ENCODE data around the gene USP47. TPM values are rescaled to one million over a fixed set of nuclear protein-coding genes. Genes with fewer than 3 reads are reported as not detected.

Gene USP47
- total RNA-seq, 1 donor from 2014 or later = 71.7 TPM

- H3K4me3 ChIP-seq = no peak overlapping the region
- no peaks in the 10 kb centered on the region for H3K9me3 ChIP-seq (ENCODE audit: low read depth)
- no peak overlapping the region for H2AFZ ChIP-seq (replicated peaks)
- H3F3A ChIP-seq (ENCODE audit: low read depth) = no peaks in the 10 kb centered on the region
- no peaks in the 10 kb centered on the region for H3K27me3 ChIP-seq
- peaks cover 6% of the 10 kb centered on the region for H3K27me3 Mint-ChIP-seq (ENCODE audit: insufficient read depth, low read depth)
- no peak overlapping the region for H3K4me2 ChIP-seq
- no peaks in the 10 kb centered on the region for H3K36me3 ChIP-seq
- H3K4me1 ChIP-seq = peaks cover 26% of the 10 kb centered on the region
- peaks cover 4% of the 10 kb centered on the region for H3K9me3 Mint-ChIP-seq
- no peak overlapping the region for H3K27ac ChIP-seq
- no peak for TF ChIP-seq EZH2phosphoT487 (IDR thresholded peaks at IDR 0.05)
- no peak for TF ChIP-seq CTCF (IDR thresholded peaks at IDR 0.05)
- no peak for TF ChIP-seq EZH2 (IDR thresholded peaks at IDR 0.05)
- H3K4me3 Mint-ChIP-seq = no peak overlapping the region
- H3K27ac Mint-ChIP-seq = peak overlapping the region; percentile 99
- no peak for DNase-seq (ENCODE audit: low spot score)
- no peaks in the 10 kb centered on the region for H4K20me1 ChIP-seq (ENCODE audit: low read depth)
- peaks cover 85% of the 10 kb centered on the region for H3K4me1 Mint-ChIP-seq
- peaks cover 12% of the 10 kb centered on the region for H3K36me3 Mint-ChIP-seq
- no peak overlapping the region for H3K9ac ChIP-seq
- H3K79me2 ChIP-seq (ENCODE audit: low read depth) = no peaks in the 10 kb centered on the region
Measured at GRCh38 chr11:11973866-11974265, 132.1 kb downstream of the USP47 start.

- H3K4me1 Mint-ChIP-seq = peaks cover 86% of the 10 kb centered on the region
Measured at GRCh38 chr11:11975201-11976092, 133.7 kb downstream of the USP47 start.

GRCh38 chr11:11976481-11977127 is 134.8 kb downstream of the USP47 start:
- Histone ChIP-seq H3K9me3 (ENCODE audit: low read depth) (no peaks in the 10 kb centered on the region), H3K9ac (no peak overlapping the region), H3K79me2 (ENCODE audit: low read depth) (no peaks in the 10 kb centered on the region), H3K4me2 (no peak overlapping the region), H4K20me1 (ENCODE audit: low read depth) (no peaks in the 10 kb centered on the region), H3K27me3 (no peaks in the 10 kb centered on the region), H3K36me3 (no peaks in the 10 kb centered on the region), H3K4me1 (peaks cover 22% of the 10 kb centered on the region), H3F3A (ENCODE audit: low read depth) (no peaks in the 10 kb centered on the region), H3K4me3 (no peak overlapping the region), H2AFZ (replicated peaks) (no peak overlapping the region), H3K27ac (no peak overlapping the region)
- no peak overlapping the region for H3K4me3 Mint-ChIP-seq
- H3K9me3 Mint-ChIP-seq = peaks cover 5% of the 10 kb centered on the region
- H3K27me3 Mint-ChIP-seq (ENCODE audit: insufficient read depth, low read depth) = peaks cover 9% of the 10 kb centered on the region
- H3K27ac Mint-ChIP-seq = peak overlapping the region; percentile 96
- TF ChIP-seq CTCF (IDR thresholded peaks at IDR 0.05) = no peak
- TF ChIP-seq EZH2 (IDR thresholded peaks at IDR 0.05) = no peak
- TF ChIP-seq EZH2phosphoT487 (IDR thresholded peaks at IDR 0.05) = no peak
- DNase-seq (ENCODE audit: low spot score) = no peak
- peaks cover 18% of the 10 kb centered on the region for H3K36me3 Mint-ChIP-seq
- H3K4me1 Mint-ChIP-seq = peaks cover 82% of the 10 kb centered on the region

More at GRCh38 chr11:11975201-11976092, 133.7 kb downstream of the USP47 start:
- Histone ChIP-seq H3K79me2 (ENCODE audit: low read depth) (no peaks in the 10 kb centered on the region), H3K9me3 (ENCODE audit: low read depth) (no peaks in the 10 kb centered on the region), H3K4me2 (no peak overlapping the region), H3K27ac (no peak overlapping the region), H4K20me1 (ENCODE audit: low read depth) (no peaks in the 10 kb centered on the region), H2AFZ (replicated peaks) (no peak overlapping the region), H3K4me3 (no peak overlapping the region), H3K4me1 (peaks cover 27% of the 10 kb centered on the region), H3K36me3 (no peaks in the 10 kb centered on the region), H3F3A (ENCODE audit: low read depth) (no peaks in the 10 kb centered on the region), H3K9ac (no peak overlapping the region), H3K27me3 (no peaks in the 10 kb centered on the region)
- peaks cover 4% of the 10 kb centered on the region for H3K9me3 Mint-ChIP-seq
- no peak overlapping the region for H3K4me3 Mint-ChIP-seq
- peak overlapping the region; percentile 47 for H3K27ac Mint-ChIP-seq
- DNase-seq (ENCODE audit: low spot score) = no peak
- peaks cover 9% of the 10 kb centered on the region for H3K27me3 Mint-ChIP-seq (ENCODE audit: insufficient read depth, low read depth)
- H3K36me3 Mint-ChIP-seq = peaks cover 15% of the 10 kb centered on the region
- TF ChIP-seq EZH2 (IDR thresholded peaks at IDR 0.05) (no peak), CTCF (IDR thresholded peaks at IDR 0.05) (no peak), EZH2phosphoT487 (IDR thresholded peaks at IDR 0.05) (no peak)

Data from neural progenitor cell (in vitro differentiated cells).